ENCODE data around the gene RYR3. TPM values are rescaled to one million over a fixed set of nuclear protein-coding genes. Genes with fewer than 3 reads are reported as not detected.

RYR3 gene
- 2.8 TPM for polyA plus RNA-seq (2013, experiment 1 of 2; ENCODE audit: insufficient read length)
- polyA plus RNA-seq (2013, experiment 2 of 2; ENCODE audit: insufficient read length) = 2.2 TPM

DNA sequence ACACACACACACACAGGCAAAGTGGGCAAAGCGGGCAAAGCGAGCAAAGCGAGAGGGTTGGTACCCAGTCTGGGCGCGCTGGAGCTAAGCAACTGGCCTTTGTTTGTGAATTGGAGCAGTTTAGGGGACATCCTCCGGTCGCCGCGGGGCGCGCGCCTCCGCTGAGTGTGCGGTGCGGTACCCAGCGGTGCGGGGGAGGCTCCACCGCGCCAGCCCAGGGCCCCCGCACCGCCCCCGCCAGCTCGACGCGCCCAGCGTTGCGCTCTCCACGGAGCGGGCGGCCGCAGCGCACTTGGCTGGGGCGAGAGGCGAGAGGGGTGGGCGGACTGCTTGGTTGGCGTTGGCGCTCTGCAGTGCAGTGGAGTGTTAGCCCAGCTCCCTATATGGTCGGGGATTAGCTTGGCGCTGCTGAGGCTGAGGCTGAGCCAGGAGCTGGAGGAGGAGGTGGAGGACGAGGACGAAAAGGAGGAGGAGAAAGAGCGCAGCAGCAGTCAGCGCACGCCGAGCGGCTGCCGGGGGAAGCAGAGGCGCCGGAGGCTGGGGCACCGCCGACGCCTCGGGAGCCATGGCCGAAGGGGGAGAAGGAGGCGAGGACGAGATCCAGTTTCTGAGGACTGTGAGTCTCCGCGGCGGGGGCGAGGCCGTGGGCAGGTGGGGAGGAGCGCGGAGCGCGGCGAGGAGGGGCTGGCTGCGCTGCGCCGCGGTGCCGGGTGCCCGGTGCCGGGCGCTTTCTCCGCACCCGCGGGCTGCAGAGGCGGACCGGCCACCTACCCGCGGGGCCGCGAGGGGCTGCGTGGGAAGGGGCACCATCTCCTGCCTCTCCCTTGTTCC is at the start of gene RYR3:
RYR3 (plus strand) TSS at position 487 of the 831 bp plus-strand sequence; CDS start at position 566, 79 bp downstream.
- peak; percentile 54 for DNase-seq

- DNase-seq = peak; percentile 9
Measured at GRCh38 chr15:33262306-33262705, 48.5 kb upstream of the RYR3 start.

GRCh38 chr15:33277689-33278088 is 33.1 kb upstream of the RYR3 start:
- no peak for DNase-seq

GRCh38 chr15:33278816-33279612 is 31.8 kb upstream of the RYR3 start:
- peak; percentile 97 for DNase-seq

DNA sequence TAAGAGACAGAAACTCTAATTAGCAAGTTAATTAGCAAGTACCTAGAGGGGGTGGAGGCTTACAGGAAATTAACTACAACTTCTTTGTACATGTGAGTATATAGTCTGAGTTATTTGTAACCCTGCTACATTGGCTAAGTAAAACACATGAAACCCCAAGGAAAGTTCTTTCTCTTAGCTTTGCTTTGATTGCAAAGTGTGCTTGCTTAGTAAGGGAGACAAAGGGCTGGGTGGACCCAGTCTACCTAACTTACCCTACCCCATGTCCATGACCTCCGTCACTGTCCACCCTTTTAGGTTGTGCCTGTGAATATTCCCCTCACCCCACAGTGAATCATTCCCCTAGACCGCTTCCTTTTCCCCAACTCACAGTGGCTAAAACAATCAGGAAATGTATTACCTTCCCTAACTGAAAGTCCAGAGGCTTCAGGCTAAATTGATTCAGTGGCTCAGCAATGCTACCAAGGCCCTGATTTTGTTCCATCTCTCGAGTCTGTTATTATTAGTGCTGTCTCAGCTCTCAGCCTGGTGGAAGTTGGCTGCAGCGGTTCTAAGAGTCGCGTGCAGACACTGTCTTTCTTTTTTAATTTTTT is 31.1 kb upstream of the RYR3 start:
- DNase-seq = peak; percentile 84

GRCh38 chr15:33282226-33283020 is 28.3 kb upstream of the RYR3 start:
- no peak for DNase-seq

- DNase-seq = no peak
Measured at GRCh38 chr15:33283576-33283975, 27.2 kb upstream of the RYR3 start.

DNA sequence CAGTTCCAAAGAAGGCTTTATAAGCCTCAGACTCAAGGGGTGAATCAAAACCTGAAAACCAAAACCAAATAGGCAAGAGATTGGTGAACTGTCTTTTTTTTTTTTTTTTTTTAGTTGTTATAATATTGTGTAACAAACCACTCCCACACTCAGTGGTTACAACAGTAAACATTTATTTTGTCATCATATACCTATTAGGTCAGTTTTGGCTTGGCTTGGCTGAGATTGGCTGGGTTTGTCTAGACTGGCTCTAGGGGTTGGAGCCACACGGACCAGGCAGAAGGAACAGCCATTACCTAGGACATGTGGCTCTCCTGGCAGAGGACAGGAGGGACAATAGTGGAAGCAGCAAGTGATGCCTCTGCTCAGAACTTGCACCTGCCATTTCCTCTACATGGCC is 26.4 kb upstream of the RYR3 start:
- no peak for DNase-seq

DNA sequence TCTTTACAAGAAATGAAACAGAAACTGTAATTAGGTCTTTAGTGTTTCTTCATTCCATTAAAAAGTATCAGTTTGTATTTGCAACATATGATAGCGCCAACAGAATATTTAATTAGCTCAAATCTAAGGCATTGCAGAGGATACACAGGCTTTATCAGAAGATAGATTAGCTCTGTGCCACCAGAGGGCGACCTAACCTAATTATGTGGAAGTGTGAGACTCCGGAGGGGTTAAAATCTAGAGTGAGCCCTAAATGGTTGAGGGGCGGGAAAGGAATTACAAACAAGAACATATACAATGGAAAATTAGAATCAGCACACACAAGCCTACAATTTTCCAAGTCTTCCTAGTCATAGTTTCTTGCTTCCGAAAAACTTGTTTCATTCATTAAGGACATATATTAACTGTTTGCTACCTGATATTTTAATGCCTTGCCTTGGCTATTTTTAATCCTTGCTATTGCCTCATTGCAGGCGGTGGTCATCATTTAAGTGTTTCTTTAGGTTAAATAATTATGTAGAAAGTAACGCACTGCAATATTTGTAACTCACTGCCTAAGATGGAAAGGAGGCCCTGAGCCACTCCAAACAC is 18.0 kb upstream of the RYR3 start:
- peak; percentile 64 for DNase-seq

GRCh38 chr15:33293713-33294334 is 16.9 kb upstream of the RYR3 start:
- DNase-seq = no peak

GRCh38 chr15:33296050-33296449 is 14.7 kb upstream of the RYR3 start:
- DNase-seq = no peak

- no peak for DNase-seq
Measured at GRCh38 chr15:33296856-33297255, 13.9 kb upstream of the RYR3 start.

- DNase-seq = no peak
Measured at GRCh38 chr15:33298631-33299030, 12.1 kb upstream of the RYR3 start.

GRCh38 chr15:33304924-33305323 is 5.8 kb upstream of the RYR3 start:
- DNase-seq = no peak

DNA sequence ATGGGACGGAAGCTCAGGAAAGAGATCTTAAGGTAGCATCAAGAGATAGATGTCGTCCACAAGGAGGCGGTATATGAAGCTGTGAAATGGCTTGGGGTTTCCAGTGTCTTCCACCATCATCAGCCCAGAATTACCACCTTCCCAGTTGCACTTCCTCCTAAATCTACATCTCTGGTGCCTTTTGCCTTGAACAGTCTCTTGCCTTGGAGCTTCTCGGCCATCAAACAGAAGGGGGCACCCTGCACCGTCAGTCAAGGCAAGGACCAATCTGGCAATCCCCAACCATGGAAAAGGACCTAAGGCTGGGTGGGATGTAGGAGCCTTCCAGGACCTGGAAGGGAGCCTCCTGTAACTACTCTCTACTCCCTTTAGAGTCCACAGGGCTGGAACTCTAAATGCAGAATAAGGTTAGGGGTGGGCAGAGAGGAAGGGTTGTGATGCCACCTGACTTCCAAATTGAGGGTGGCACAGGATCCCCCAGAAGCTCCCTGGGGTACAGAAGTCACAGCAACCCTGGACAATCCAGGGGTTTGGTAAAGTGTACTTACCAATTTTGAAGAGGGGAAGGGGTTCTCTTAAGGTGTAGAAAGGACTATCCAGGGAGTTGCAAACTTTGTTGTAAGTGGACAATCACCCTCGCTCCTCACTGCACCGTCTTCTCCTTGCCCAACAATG is 1.0 kb upstream of the RYR3 start:
- DNase-seq = peak; percentile 6

DNA sequence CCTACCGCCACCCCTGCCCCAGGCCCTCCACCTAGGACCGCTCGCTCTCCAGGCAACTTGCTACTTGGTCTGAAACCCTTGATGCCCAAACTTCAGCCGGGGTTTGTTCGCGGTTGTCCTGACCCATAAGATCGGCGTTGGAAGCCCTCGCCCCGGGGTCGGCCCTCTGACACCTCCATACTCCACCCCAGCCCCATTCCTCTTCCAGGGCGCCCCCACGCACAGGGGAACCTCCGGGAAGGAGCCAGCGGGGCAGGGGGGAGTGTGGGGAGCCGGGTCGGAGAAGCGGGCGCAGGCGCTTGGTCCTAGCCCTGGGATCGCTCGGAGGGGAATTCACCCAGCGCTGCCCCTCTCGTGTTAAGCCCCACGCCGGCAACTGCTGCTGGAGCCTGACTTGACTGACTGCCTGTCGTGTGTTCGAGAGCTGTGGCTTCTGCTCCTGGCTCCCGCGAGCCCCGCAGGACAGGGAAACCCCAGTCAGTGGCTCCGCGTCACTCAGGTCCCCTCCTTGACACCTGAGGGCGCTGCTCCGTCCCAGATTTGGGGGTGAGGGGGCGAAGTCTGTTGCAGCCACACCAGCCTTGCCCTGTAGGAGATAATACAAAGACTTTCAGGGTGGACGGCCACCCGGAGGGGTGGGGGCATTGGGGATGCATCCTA is 675 bp downstream of the RYR3 start:
- no peak for DNase-seq

DNA sequence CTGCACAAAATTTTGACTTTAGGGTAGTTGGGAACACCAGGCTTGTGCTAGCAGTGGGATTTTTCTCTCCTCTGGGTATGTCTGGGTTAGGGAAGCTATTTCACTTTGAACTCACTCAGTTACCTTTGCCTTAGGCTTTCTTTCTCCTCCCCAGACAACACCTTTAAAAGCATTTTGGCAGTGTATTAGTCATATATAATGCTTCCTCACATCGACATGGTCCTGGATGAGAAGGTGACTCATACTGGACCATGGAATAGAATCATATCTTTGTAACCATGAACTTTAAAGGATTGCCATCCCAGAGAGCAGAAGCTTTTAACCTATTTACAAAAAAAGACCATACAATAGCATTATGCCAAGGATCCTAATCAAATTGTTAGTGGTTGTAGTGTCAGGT is 2.7 kb downstream of the RYR3 start:
- no peak for DNase-seq

- no peak for DNase-seq
Measured at GRCh38 chr15:33314069-33314468, 3.3 kb downstream of the RYR3 start.

DNA sequence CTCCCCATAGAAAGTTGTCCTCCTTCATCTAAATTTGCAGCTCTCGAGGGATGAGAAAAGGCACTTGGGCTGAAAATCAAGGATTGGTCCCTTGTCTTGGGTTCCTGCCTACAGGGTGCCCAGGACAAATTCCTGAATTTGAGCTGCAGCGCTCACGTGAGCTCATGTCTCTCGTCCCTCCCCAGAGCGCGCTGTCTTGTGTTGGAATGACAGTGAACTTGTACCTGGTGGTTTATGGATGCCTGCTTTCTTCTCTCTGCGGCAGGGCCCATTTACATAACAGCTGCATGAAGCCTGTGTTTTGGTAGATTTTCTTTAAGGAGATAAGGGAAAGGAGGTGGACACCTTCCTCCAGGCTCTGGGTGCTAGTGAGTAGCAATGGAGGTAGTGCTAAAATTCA is 4.3 kb downstream of the RYR3 start:
- no peak for DNase-seq

GRCh38 chr15:33317896-33318295 is 7.1 kb downstream of the RYR3 start:
- DNase-seq = no peak

Measured in fibroblast of skin of back (primary cell).